ENCODE measurements around the gene ZFP36L2.

ZFP36L2 gene

GRCh38 chr2:43248621-43249020, 22.2 kb upstream of the ZFP36L2 start:
- DNase-seq (ENCODE audit: low spot score): no peak

DNA sequence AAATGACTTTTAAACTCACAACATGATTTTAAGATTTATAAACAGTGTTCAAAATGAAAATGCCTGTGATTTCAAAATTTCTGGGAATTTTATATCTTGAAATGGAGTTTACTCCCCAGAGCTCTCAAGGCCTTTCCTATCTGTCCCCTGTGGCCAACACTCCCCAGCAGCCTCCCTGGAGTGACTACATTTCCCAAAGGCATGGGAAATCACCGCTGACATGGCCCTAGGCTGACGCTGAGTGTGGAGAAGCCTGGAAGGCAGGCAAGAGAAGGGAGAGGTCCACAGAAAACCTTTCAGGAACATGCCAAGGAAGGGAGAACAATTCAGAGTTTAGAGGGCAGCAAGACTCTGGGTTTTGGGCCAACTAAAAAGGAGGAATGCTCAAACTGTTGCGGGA, 20.2 kb upstream of the ZFP36L2 start:
- no peak for DNase-seq (ENCODE audit: low spot score)

DNA sequence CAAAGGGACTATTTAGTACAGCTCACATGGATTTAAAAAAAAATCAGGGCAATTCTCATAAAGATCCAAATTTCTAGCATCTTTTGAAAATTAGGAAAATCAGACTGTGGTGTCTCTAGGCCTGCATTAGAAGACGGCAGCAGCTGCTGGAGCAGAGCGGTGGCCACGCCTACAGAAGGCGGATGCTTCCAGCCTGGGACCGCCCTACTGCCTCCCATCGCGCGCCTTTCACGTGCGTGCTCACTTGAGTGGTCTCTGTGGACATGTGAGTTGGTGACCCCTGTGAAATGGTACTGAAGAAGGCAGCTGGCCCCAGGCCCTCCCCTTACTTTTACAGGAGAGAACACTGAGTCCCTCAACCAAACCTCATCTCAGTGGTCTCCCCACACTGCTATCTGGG, 15.2 kb upstream of the ZFP36L2 start:
- DNase-seq (ENCODE audit: low spot score): no peak

- DNase-seq (ENCODE audit: low spot score): no peak
Observed at GRCh38 chr2:43240766-43241150, 14.4 kb upstream of the ZFP36L2 start.

DNA sequence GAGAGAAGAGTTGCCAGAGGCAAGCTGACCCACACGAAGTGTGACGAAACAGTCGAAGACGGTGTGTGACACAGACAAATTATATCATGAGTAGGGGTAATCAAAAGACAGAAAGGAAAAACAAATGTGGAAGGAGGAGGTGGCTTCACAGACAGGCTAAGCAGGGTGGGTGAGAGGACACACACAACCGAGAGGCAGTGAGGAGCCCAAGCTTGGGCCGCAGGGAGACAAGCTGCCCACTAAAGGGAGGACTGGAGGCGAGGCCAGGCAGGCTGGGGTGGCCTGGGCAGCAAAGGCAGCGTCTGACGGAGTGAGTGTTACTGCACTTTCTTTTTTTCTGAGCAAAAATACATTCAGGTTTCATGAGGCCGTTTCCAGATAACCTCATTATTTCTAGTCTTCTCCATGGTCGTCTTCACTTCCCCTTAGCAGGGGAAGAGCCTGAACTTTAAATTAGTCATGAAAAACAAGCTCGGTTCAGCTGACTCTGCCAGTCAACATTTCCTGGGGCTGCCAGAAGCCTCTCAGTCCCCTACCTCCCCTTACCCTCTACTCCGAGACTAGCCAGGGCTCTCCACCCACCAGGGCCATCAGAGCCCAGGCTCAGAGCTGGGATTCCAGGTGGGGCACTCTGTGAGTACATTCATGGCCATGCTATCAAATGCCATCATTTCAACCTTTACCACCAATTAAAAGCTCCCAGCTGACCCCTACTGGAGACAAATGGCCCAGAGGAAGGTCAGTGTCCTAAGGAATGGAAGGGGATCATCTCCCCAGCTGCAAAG, 13.8 kb upstream of the ZFP36L2 start:
- DNase-seq (ENCODE audit: low spot score): no peak

DNA sequence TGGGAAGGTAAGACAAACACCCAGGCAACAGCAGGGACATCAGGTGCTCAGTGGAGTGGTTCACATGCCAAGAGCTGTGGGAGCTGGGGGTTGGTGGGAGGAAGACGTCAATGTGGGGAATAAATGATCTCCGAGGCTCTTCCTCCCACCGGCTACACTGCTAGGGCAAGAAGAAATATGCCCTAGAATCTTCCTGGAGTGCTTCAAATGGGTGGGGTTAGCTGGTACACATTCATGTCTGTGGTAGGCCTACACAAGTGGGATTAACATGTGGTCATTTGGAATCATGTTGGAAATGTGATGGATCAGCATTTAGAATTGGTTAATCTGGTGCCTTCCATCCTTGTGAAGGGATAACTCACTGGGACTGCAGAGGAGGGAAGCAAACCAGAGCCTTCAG, 12.4 kb upstream of the ZFP36L2 start:
- DNase-seq (ENCODE audit: low spot score): no peak

GRCh38 chr2:43238176-43238575, 11.8 kb upstream of the ZFP36L2 start:
- no peak for DNase-seq (ENCODE audit: low spot score)

DNA sequence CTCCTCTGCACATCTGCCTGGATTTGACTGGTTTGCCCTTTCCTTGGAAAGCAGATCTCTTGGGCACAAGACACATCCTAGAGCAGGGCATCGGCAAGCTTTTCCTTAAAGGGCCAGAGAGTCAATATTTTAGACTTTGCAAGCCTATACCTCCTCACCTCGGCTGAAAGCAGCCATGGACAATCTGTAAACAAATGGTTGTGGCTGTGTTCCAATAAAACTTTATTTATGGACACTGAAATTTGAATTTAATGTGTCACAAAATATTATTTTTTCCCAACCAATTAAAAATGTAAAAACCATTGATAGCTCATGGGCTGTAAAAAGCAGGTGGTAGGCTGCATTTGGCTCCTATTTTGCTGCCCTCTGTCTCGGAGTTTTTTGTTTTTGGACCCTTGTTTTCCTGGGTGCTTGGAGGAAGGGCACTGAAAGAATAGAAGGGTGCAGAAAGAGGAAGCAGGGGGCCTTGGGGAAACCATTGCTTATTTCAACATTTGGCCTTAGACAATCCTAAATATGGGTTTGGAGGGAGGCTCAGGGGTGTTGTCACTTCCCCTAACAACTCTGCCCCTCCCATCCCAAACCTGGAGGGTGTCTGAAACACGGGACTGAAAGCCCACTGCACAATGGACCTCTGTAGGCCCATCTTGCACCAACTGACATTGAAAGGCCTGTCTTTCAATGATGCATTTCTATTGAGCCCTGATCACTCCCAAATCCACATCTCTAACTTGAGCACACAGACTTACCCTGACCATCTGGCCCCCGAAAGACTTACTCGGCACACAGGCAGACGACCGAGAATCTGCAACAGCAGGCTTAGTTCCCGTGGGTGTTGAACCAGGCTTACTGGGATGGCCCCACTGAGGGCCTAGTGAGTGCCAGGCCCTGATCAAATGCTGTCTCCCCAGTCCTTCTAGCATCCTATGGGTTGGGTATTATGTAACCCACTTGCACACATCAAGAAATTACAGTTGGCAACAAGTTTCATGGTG, 7.1 kb upstream of the ZFP36L2 start:
- no peak for DNase-seq (ENCODE audit: low spot score)

- no peak for DNase-seq (ENCODE audit: low spot score)
Observed at GRCh38 chr2:43230951-43231827, 4.8 kb upstream of the ZFP36L2 start.

DNA sequence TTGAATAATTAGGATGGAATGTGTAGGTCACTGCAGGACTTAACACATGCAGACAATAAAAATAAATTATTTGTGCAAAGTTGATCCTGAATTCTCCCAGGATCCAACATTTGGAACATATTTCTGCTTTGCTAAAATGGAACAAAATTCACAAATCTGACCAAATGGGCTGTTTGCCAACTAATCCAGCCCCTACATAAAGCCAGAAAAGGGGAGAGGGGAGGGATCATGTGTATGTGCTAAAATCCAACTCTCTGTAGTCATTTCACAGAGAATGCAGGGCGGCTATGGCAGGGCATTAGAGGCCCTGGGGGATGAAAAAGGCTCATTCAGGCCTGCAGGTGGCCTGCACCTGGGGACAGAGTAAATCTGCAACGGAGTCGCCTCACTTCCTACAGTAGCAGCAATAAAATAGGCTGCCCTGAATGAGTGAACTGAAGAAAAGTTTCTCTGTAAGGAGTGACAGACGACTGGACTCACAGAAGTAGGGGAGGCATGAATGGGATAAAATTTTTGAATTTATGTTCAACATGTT, 4.0 kb upstream of the ZFP36L2 start:
- DNase-seq (ENCODE audit: low spot score): no peak

DNA sequence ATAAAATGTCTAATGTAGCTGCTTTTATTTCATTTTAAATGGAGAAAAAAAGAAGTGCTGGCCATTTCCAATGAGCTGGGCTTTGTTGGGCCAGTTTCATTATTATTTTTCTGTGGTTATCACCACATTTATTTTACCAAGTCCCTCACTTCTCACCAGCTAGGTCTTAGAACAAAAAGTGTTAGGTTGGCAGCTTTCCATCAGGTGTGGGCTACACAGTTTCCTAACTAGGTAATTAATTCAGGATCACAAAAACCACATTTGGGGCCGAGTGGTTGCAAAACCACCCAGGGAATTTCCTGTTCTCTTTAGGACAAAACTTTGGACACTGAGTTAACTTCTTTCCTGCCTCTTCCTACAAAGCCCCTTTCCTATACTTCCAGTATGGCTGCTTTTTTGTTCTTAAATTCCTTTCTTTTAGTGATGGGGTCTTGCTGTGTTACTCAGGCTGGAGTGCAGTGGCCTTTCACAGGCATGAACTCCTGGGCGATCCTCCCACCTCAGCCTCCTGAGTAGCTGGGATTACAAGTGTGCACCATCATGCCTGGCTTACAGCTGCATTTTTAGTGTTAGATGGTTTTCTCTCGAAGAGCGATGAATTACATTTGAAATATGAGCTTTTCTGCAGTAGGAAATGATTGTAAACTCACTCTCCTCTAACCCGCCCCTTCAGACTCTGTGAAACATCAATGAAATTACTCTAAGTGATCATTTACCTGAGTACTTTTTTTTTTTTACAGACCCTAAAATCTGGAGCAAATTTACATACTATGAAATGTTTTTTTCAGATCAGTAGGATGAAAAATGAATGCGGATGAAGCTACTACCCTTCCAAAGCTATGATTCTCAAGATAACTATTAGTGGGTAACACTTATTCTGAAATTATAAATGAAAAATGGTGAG, 2.6 kb upstream of the ZFP36L2 start:
- no peak for DNase-seq (ENCODE audit: low spot score)

GRCh38 chr2:43228321-43228751, 1.9 kb upstream of the ZFP36L2 start:
- no peak for DNase-seq (ENCODE audit: low spot score)

- no peak for DNase-seq (ENCODE audit: low spot score)
Observed at GRCh38 chr2:43227830-43228281, 1.4 kb upstream of the ZFP36L2 start.

DNA sequence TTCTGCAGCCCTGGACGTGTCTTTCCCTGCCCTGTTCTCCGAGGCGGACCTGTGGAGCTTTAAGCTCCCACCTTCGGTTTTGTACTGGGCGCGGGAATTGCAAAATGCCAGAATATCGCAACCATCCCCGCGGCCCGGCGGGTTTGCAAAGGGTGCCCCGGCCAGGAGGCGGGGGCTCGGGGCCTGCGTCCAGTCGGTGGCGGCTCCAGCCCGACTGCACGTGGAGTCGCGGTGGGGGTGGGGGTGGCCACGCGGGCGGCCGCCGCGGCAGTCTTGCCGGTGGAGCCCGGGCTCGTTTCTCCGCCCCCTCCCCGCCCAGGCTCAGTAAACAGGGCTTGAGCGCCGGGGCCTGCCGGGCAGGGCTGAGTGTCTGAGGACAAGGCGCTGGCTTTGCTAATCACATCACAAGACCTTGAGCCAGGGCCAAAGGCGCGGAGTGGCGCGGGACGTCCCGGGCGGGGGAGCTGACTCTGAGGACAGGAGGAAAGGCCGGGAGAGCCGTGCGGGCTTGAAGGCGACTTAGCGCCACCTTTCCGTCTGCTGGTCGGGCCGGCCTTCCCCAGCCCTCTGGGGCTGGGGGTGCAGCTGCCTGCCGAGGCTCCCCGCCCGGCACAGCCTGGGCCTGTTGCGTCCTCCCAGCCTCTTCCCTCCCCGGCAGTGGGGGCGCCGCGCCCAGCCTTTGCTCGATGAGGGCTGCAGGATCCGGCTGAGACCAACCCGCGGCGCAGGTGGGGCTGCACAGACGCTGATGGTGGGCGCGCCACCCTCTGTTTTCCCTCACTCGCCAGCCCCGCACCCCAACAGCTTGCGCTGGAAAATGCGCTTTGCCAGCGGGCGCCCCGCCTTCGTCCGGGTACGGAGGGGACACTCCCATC, 786 bp upstream of the ZFP36L2 start:
- DNase-seq (ENCODE audit: low spot score): peak; percentile 83

DNA sequence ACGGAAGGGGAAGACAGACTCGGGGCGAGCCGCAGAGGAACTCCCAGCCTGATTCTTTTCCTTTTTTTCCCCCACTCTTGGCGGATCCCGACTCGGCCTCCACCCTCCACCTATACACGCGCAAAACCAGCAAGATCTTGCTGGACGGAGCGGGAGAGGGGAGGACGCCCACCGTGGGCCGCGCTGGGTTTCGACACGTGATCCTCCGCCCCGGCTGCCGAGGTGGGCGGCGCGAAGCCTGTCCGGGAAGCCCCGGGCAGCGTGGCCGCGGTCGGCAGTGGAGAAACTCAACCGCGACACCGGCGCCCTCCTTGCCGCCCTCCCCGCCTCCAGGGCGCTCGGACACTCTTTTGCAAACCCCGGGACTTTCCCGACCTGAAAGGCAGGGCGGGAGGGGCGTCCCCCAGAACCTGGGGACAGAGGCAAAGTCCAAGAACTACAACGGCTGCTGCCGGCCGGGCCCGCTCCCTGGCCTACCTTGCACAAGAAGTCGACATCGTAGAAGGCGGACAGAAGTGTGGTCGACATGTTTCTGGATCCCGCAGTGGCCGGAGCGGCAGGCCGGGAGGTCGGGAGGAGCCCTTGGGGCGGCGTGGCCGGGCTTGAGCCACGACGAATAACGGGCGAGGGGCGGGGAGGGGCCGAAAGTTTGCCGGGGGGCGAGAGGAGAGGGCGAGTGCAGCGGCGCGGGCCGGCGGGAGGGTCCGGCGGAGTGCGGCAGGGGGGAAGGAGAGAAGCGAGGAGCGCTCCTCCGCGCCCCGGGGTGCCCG, 433 bp downstream of the ZFP36L2 start:
- peak; percentile 34 for DNase-seq (ENCODE audit: low spot score)

GRCh38 chr2:43225093-43225787, 1.2 kb downstream of the ZFP36L2 start:
- peak; percentile 51 for DNase-seq (ENCODE audit: low spot score)

DNA sequence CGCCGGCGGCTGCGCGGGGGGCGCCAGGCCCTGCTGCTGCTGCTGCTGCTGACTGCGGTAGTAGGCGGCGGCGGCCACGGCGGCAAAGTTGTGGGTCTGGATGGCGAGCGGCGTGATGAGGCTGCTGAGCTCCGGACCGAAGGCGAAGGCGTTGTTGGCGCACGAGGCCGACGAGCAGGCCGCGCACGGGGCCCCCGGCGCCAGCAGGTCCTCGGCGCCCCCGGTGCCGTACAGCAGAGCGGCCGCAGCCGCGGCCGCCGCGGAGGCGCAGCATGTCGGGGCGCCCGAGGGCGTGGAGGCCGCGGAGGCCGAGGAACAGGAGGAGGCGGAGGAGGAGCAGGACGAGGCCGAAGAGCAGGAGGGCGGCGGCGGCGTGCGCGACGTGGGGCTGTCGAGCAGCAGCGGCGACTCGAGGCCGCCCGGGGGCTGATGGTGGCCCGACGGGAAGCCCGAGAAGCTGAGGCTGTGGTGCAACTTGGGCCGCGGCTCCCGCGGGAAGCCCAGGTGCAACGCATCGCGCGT, 1.8 kb downstream of the ZFP36L2 start:
- peak; percentile 12 for DNase-seq (ENCODE audit: low spot score)

- peak; percentile 72 for DNase-seq (ENCODE audit: low spot score)
Observed at GRCh38 chr2:43224131-43224570, 2.3 kb downstream of the ZFP36L2 start.
